NB4 (cell line): Measurements from ENCODE around the gene FUT4.

Experiments
- DNase-seq: peaks from one replicate; pipeline ENCODE4 v3.0.0; 2010; ENCODE audit warnings: low read depth
- H3K4me3 ChIP-seq: one replicate; pipeline ENCODE4 v1.5.1; 2011; ENCODE audit warnings: mild to moderate bottlenecking, low read depth, low read length, moderate library complexity
- CTCF ChIP-seq: IDR thresholded peaks from one replicate; pipeline ENCODE4 v1.5.1; 2012; ENCODE audit warnings: low read depth, low read length
- MAX ChIP-seq: IDR thresholded peaks from 2 replicates; pipeline ENCODE4 v1.6.1; 2011; ENCODE audit warnings: low read depth, low read length
- MYC ChIP-seq: IDR thresholded peaks from 2 replicates; pipeline ENCODE4 v1.6.1; 2011; ENCODE audit warnings: low read depth, low read length
- POLR2A ChIP-seq: IDR thresholded peaks from 2 replicates; pipeline ENCODE4 v1.6.1; 2011; ENCODE audit warnings: mild to moderate bottlenecking; ENCODE audit not compliant: insufficient read length; ENCODE audit errors: extremely low read depth

Gene FUT4

GRCh38 chr11:94586978-94587377 lies 43.3 kb downstream of the FUT4 start:
- H3K4me3 ChIP-seq, result no peak overlapping the region
- DNase-seq, result no peak
- TF ChIP-seq CTCF (no peak), MAX (no peak), POLR2A (no peak)

- no peak overlapping the region for H3K4me3 ChIP-seq
- no peak for TF ChIP-seq POLR2A
- no peak for TF ChIP-seq CTCF
- no peak for TF ChIP-seq MAX
- no peak for TF ChIP-seq MYC
- DNase-seq, result no peak
Measured at GRCh38 chr11:94588366-94588942, 44.7 kb downstream of the FUT4 start.

GRCh38 chr11:94590352-94591041 lies 46.8 kb downstream of the FUT4 start:
- no peak for DNase-seq
- TF ChIP-seq POLR2A, result no peak
- TF ChIP-seq MYC, result no peak
- TF ChIP-seq CTCF, result no peak
- TF ChIP-seq MAX, result no peak

GRCh38 chr11:94593030-94593429 lies 49.3 kb downstream of the FUT4 start:
- no peak for TF ChIP-seq MYC
- TF ChIP-seq POLR2A, result no peak
- no peak for TF ChIP-seq CTCF
- no peak for TF ChIP-seq MAX
- no peak overlapping the region for H3K4me3 ChIP-seq
- DNase-seq, result no peak

More at GRCh38 chr11:94590352-94591041, 46.8 kb downstream of the FUT4 start:
- no peak overlapping the region for H3K4me3 ChIP-seq

- no peak overlapping the region for H3K4me3 ChIP-seq
- TF ChIP-seq CTCF (no peak), MAX (no peak), MYC (no peak), POLR2A (no peak)
- DNase-seq, result no peak
Measured at GRCh38 chr11:94595076-94595475, 51.4 kb downstream of the FUT4 start.

GRCh38 chr11:94597896-94598295 lies 54.2 kb downstream of the FUT4 start:
- H3K4me3 ChIP-seq, result no peak overlapping the region
- TF ChIP-seq MAX, result no peak
- TF ChIP-seq POLR2A, result no peak
- no peak for TF ChIP-seq MYC
- TF ChIP-seq CTCF, result no peak
- no peak for DNase-seq
